Left renal cortex interstitium (tissue), 4 donors: Measurements from ENCODE around the gene AGGF1. TPM values are rescaled to one million over a fixed set of nuclear protein-coding genes. Genes with fewer than 3 reads are reported as not detected.
A peak's percentile ranks its signal among the peaks of the same experiment; 100 is the strongest.
"Not testable (repeated sequence)": the region's sequence is repeated elsewhere in the genome, so short reads cannot be mapped to it uniquely, and the experiment has no call there.

Source experiments
- DNase-seq, 4 donors: peaks; one replicate each; pipeline ENCODE4 v3.0.0-alpha.2; 2013; ENCODE audit warnings: low read depth in 4 of 4, low spot score in 2 of 4, missing footprints in 1 of 4
- polyA plus RNA-seq, 4 donors: library from polyadenylated mRNA; unstranded; fragments of 120-200 nt; gene quantifications; one replicate each; pipeline ENCODE4 v1.2.1, GENCODE V29; 2013; ENCODE audit not compliant: insufficient read length in 4 of 4

AGGF1 gene
- 10 to 100 TPM; 29.3 to 33.6 (median 32.6) TPM for polyA plus RNA-seq

- DNase-seq: peak; percentile 73 to 86 (median 84)
These were observed at the start of gene AGGF1 for GRCh38 chr5:77030097-77031071. Gene AGGF1, plus strand, starts transcription at chr5:77030404. Its CDS starts 363 bp downstream, at chr5:77030767.

- DNase-seq: no peak
These were observed 49.6 kb upstream of the AGGF1 start for GRCh38 chr5:76980518-76981144.

- DNase-seq: no peak
These were observed 47.8 kb upstream of the AGGF1 start for GRCh38 chr5:76982450-76982849.

GRCh38 chr5:76983468-76983867 is 46.7 kb upstream of the AGGF1 start:
- no peak for DNase-seq

- DNase-seq: no peak
These were observed 43.2 kb upstream of the AGGF1 start for GRCh38 chr5:76986825-76987526.

- DNase-seq: no peak
These were observed 39.2 kb upstream of the AGGF1 start for GRCh38 chr5:76990899-76991459.

GRCh38 chr5:76993436-76993835 is 36.8 kb upstream of the AGGF1 start:
- not testable (repeated sequence) for DNase-seq

- no peak for DNase-seq
These were observed 35.9 kb upstream of the AGGF1 start for GRCh38 chr5:76994337-76994736.

GRCh38 chr5:76998251-76998650 is 32.0 kb upstream of the AGGF1 start:
- not testable (repeated sequence) for DNase-seq

GRCh38 chr5:76999451-76999850 is 30.8 kb upstream of the AGGF1 start:
- no peak for DNase-seq

- DNase-seq: no peak
These were observed 27.0 kb upstream of the AGGF1 start for GRCh38 chr5:77003246-77003645.

- no peak for DNase-seq
These were observed 24.1 kb upstream of the AGGF1 start for GRCh38 chr5:77006124-77006523.

GRCh38 chr5:77008413-77008812 is 21.8 kb upstream of the AGGF1 start:
- no peak for DNase-seq

GRCh38 chr5:77010243-77010642 is 20.0 kb upstream of the AGGF1 start:
- DNase-seq: no peak

- no peak for DNase-seq
These were observed 18.7 kb upstream of the AGGF1 start for GRCh38 chr5:77011498-77011897.

- no peak for DNase-seq
These were observed 17.6 kb upstream of the AGGF1 start for GRCh38 chr5:77012601-77013000.

- DNase-seq: peak; percentile 11 to 37 (median 22)
These were observed 14.2 kb upstream of the AGGF1 start for GRCh38 chr5:77015938-77016569.

GRCh38 chr5:77016962-77017361 is 13.2 kb upstream of the AGGF1 start:
- DNase-seq: no peak

- no peak for DNase-seq
These were observed 12.5 kb upstream of the AGGF1 start for GRCh38 chr5:77017668-77018067.
